ENCODE data around the gene PARD6B. TPM values are rescaled to one million over a fixed set of nuclear protein-coding genes. Genes with fewer than 3 reads are reported as not detected.
"Not testable (repeated sequence)": the region's sequence is repeated elsewhere in the genome, so short reads cannot be mapped to it uniquely, and the experiment has no call there.

Gene PARD6B
- total RNA-seq, 1 donor from 2014 or later = 12.4 TPM

GRCh38 chr20:50789968-50790650, 58.7 kb downstream of the PARD6B start:
- no peak overlapping the region for H3K4me3 ChIP-seq (ENCODE audit: low read depth, low read length)
- no peak for TF ChIP-seq CTCF (IDR thresholded peaks at IDR 0.05; ENCODE audit: insufficient read depth, low read length, severe bottlenecking)
- H3K36me3 ChIP-seq (ENCODE audit: control insufficient read depth, insufficient read depth, low read length) = no peaks in the 10 kb centered on the region
- H3K27me3 ChIP-seq (ENCODE audit: control insufficient read depth, insufficient read depth, low read length) = no peaks in the 10 kb centered on the region
- DNase-seq (ENCODE audit: low read depth) (no peak), FAIRE-seq (no peak)

- no peaks in the 10 kb centered on the region for H3K27me3 ChIP-seq (ENCODE audit: control insufficient read depth, insufficient read depth, low read length)
- peak; percentile 95 for TF ChIP-seq CTCF (IDR thresholded peaks at IDR 0.05; ENCODE audit: insufficient read depth, low read length, severe bottlenecking)
- no peak for FAIRE-seq
- peak; percentile 76 for DNase-seq (ENCODE audit: low read depth)
- no peaks in the 10 kb centered on the region for H3K36me3 ChIP-seq (ENCODE audit: control insufficient read depth, insufficient read depth, low read length)
- no peak overlapping the region for H3K4me3 ChIP-seq (ENCODE audit: low read depth, low read length)
These were observed 59.4 kb downstream of the PARD6B start for GRCh38 chr20:50790651-50791277.

- H3K4me3 ChIP-seq (ENCODE audit: low read depth, low read length) = no peak overlapping the region
- no peak for TF ChIP-seq CTCF (IDR thresholded peaks at IDR 0.05; ENCODE audit: insufficient read depth, low read length, severe bottlenecking)
- no peak for FAIRE-seq
- DNase-seq (ENCODE audit: low read depth) = no peak
- no peaks in the 10 kb centered on the region for H3K27me3 ChIP-seq (ENCODE audit: control insufficient read depth, insufficient read depth, low read length)
- H3K36me3 ChIP-seq (ENCODE audit: control insufficient read depth, insufficient read depth, low read length) = no peaks in the 10 kb centered on the region
These were observed 61.6 kb downstream of the PARD6B start for GRCh38 chr20:50792708-50793574.

- not testable (repeated sequence) for H3K27me3 ChIP-seq (ENCODE audit: control insufficient read depth, insufficient read depth, low read length); DNase-seq (ENCODE audit: low read depth); H3K4me3 ChIP-seq (ENCODE audit: low read depth, low read length); H3K36me3 ChIP-seq (ENCODE audit: control insufficient read depth, insufficient read depth, low read length); FAIRE-seq
- peak; percentile 35 for TF ChIP-seq CTCF (IDR thresholded peaks at IDR 0.05; ENCODE audit: insufficient read depth, low read length, severe bottlenecking)
These were observed 62.2 kb downstream of the PARD6B start for GRCh38 chr20:50793575-50794016.

- DNase-seq (ENCODE audit: low read depth) (no peak), FAIRE-seq (no peak)
- H3K36me3 ChIP-seq (ENCODE audit: control insufficient read depth, insufficient read depth, low read length) = no peaks in the 10 kb centered on the region
- no peak overlapping the region for H3K4me3 ChIP-seq (ENCODE audit: low read depth, low read length)
- no peaks in the 10 kb centered on the region for H3K27me3 ChIP-seq (ENCODE audit: control insufficient read depth, insufficient read depth, low read length)
- no peak for TF ChIP-seq CTCF (IDR thresholded peaks at IDR 0.05; ENCODE audit: insufficient read depth, low read length, severe bottlenecking)
These were observed 62.9 kb downstream of the PARD6B start for GRCh38 chr20:50794181-50794845.

All from bronchial epithelial cell (primary cell).